IPS DF 6.9 (cell line): ENCODE measurements around the gene FGFR3.
"Not testable (repeated sequence)": the region's sequence is repeated elsewhere in the genome, so short reads cannot be mapped to it uniquely, and the experiment has no call there.

Experiments
- DNase-seq: peaks from one replicate; pipeline ENCODE4 v3.0.0-alpha.2; 2013; ENCODE audit warnings: low read depth, low spot score
- H3K27ac ChIP-seq: one replicate; pipeline ENCODE4 v1.5.1; 2013; ENCODE audit warnings: low read length, control low read depth
- H3K27me3 ChIP-seq: 2 replicates; pipeline ENCODE4 v1.6.1; 2013; ENCODE audit warnings: mild to moderate bottlenecking, low read length; ENCODE audit not compliant: control insufficient read depth, insufficient read depth
- H3K36me3 ChIP-seq: 2 replicates; pipeline ENCODE4 v1.6.1; 2013; ENCODE audit warnings: low read length; ENCODE audit not compliant: control insufficient read depth, insufficient read depth
- H3K4me1 ChIP-seq: 2 replicates; pipeline ENCODE4 v1.6.1; 2013; ENCODE audit warnings: low read length; ENCODE audit not compliant: control insufficient read depth, insufficient read depth
- H3K4me3 ChIP-seq: 2 replicates; pipeline ENCODE4 v1.5.1; 2013; ENCODE audit warnings: mild to moderate bottlenecking, low read length
- H3K9me3 ChIP-seq: 2 replicates; pipeline ENCODE4 v1.6.1; 2013; ENCODE audit warnings: low read length, inconsistent platforms; ENCODE audit not compliant: control insufficient read depth, insufficient read depth
- WGBS: extraction: QIAGEN DNeasy Blood & Tissue Kit; methylation state at CpG from one replicate; pipeline ENCODE4 v1.1.7; 2013; ENCODE audit warnings: mixed read lengths, missing lambda C conversion rate; ENCODE audit not compliant: insufficient read length, insufficient coverage; 5-methylcytosine and 5-hydroxymethylcytosine counted together

Gene FGFR3

GRCh38 chr4:1833307-1834046, 40.4 kb downstream of the FGFR3 start:
- Histone ChIP-seq H3K27ac (no peak overlapping the region), H3K4me3 (no peak overlapping the region), H3K9me3 (no peaks in the 10 kb centered on the region), H3K36me3 (peaks cover 9% of the 10 kb centered on the region), H3K4me1 (0 out of 2 replicates have a peak, but pooled peaks cover 2% of the 10 kb centered on the region), H3K27me3 (no peaks in the 10 kb centered on the region)
- no peak for DNase-seq
- no CpG with 5 or more reads among the region's 14 CpGs for WGBS

- H3K9me3 ChIP-seq: no peaks in the 10 kb centered on the region
These were observed 41.1 kb downstream of the FGFR3 start for GRCh38 chr4:1834047-1834775.

GRCh38 chr4:1835836-1836235, 42.7 kb downstream of the FGFR3 start:
- not testable (repeated sequence) for DNase-seq, H3K27ac ChIP-seq, H3K27me3 ChIP-seq, H3K4me3 ChIP-seq, H3K4me1 ChIP-seq, H3K9me3 ChIP-seq
- peaks cover 11% of the 10 kb centered on the region for H3K36me3 ChIP-seq
- no CpG with 5 or more reads among the region's 8 CpGs for WGBS

More at GRCh38 chr4:1834047-1834775, 41.1 kb downstream of the FGFR3 start:
- no peak for DNase-seq
- Histone ChIP-seq H3K4me3 (no peak overlapping the region), H3K27me3 (no peaks in the 10 kb centered on the region), H3K27ac (no peak overlapping the region), H3K36me3 (peaks cover 9% of the 10 kb centered on the region), H3K4me1 (0 out of 2 replicates have a peak, but pooled peaks cover 2% of the 10 kb centered on the region)
- WGBS: no CpG with 5 or more reads among the region's 21 CpGs

GRCh38 chr4:1836650-1837049, 43.6 kb downstream of the FGFR3 start:
- no peak overlapping the region for H3K27ac ChIP-seq
- H3K36me3 ChIP-seq: peaks cover 13% of the 10 kb centered on the region

GRCh38 chr4:1837069-1837468, 44.0 kb downstream of the FGFR3 start:
- H3K9me3 ChIP-seq: no peaks in the 10 kb centered on the region
- no peaks in the 10 kb centered on the region for H3K27me3 ChIP-seq
- H3K36me3 ChIP-seq: peaks cover 13% of the 10 kb centered on the region
- WGBS: no CpG with 5 or more reads among the region's 10 CpGs
- H3K4me3 ChIP-seq: no peak overlapping the region
- no peak for DNase-seq
- H3K27ac ChIP-seq: no peak overlapping the region
- no peaks in the 10 kb centered on the region for H3K4me1 ChIP-seq

More at GRCh38 chr4:1836650-1837049, 43.6 kb downstream of the FGFR3 start:
- Histone ChIP-seq H3K9me3 (no peaks in the 10 kb centered on the region), H3K4me3 (no peak overlapping the region), H3K27me3 (no peaks in the 10 kb centered on the region), H3K4me1 (no peaks in the 10 kb centered on the region)
- DNase-seq: no peak
- no CpG with 5 or more reads among the region's 7 CpGs for WGBS

GRCh38 chr4:1839282-1839681, 46.2 kb downstream of the FGFR3 start:
- H3K27ac ChIP-seq: no peak overlapping the region
- no CpG with 5 or more reads among the region's 7 CpGs for WGBS
- no peak for DNase-seq
- no peaks in the 10 kb centered on the region for H3K9me3 ChIP-seq
- no peaks in the 10 kb centered on the region for H3K27me3 ChIP-seq
- H3K4me1 ChIP-seq: no peaks in the 10 kb centered on the region
- no peak overlapping the region for H3K4me3 ChIP-seq
- peaks cover 15% of the 10 kb centered on the region for H3K36me3 ChIP-seq

- H3K9me3 ChIP-seq: no peaks in the 10 kb centered on the region
- H3K4me3 ChIP-seq: no peak overlapping the region; the same call in 1 of the 2 replicates
- WGBS: no CpG with 5 or more reads among the region's 31 CpGs
- no peak overlapping the region for H3K27ac ChIP-seq
- no peaks in the 10 kb centered on the region for H3K27me3 ChIP-seq
- H3K36me3 ChIP-seq: peaks cover 11% of the 10 kb centered on the region
- no peaks in the 10 kb centered on the region for H3K4me1 ChIP-seq
- no peak for DNase-seq
These were observed 48.3 kb downstream of the FGFR3 start for GRCh38 chr4:1841201-1841886.

- H3K4me3 ChIP-seq: no peak overlapping the region
- no peaks in the 10 kb centered on the region for H3K4me1 ChIP-seq
- no CpG with 5 or more reads among the region's 9 CpGs for WGBS
- H3K27me3 ChIP-seq: no peaks in the 10 kb centered on the region
- H3K9me3 ChIP-seq: no peaks in the 10 kb centered on the region
- H3K36me3 ChIP-seq: peaks cover 11% of the 10 kb centered on the region
- no peak for DNase-seq
- H3K27ac ChIP-seq: no peak overlapping the region
These were observed 48.8 kb downstream of the FGFR3 start for GRCh38 chr4:1841887-1842210.

- H3K4me3 ChIP-seq: no peak overlapping the region
- no peaks in the 10 kb centered on the region for H3K9me3 ChIP-seq
- WGBS: no CpG with 5 or more reads among the region's 13 CpGs
- H3K4me1 ChIP-seq: no peaks in the 10 kb centered on the region
- no peak for DNase-seq
- H3K27me3 ChIP-seq: no peaks in the 10 kb centered on the region
- no peak overlapping the region for H3K27ac ChIP-seq
- H3K36me3 ChIP-seq: peaks cover 11% of the 10 kb centered on the region
These were observed 49.3 kb downstream of the FGFR3 start for GRCh38 chr4:1842339-1842895.

GRCh38 chr4:1842993-1843448, 49.9 kb downstream of the FGFR3 start:
- Histone ChIP-seq H3K4me1 (no peaks in the 10 kb centered on the region), H3K27me3 (no peaks in the 10 kb centered on the region), H3K36me3 (peaks cover 11% of the 10 kb centered on the region), H3K27ac (no peak overlapping the region), H3K4me3 (no peak overlapping the region), H3K9me3 (no peaks in the 10 kb centered on the region)
- WGBS: no CpG with 5 or more reads among the region's 17 CpGs
- DNase-seq: no peak
